GM15510 (cell line): Measurements from ENCODE around the gene BCAS3.

Source experiments
- POLR2A ChIP-seq: IDR thresholded peaks from 3 replicates; pipeline ENCODE4 v1.6.1; 2011; ENCODE audit warnings: borderline replicate concordance; ENCODE audit not compliant: insufficient read length; ENCODE audit errors: extremely low read depth

The BCAS3 gene

GRCh38 chr17:61360318-61360943, 682.8 kb downstream of the BCAS3 start:
- no peak for TF ChIP-seq POLR2A

DNA sequence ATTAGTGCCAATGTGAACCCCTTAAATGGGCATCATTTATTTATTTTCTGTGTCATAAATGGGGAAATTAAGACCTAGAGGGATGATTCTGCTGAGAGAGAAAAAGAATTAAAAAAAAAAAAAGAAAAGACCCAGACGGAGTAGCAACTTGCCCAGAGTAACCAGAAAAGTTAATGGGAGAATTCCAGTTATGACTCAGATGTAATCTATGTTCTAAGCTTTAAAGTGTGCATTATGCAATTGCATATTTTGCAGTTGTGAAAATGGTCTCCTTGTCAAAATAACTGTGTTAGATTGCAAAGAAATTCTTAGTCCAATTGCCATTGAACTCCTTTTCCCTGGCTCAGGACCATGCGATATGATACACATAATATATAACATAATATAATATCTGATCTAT, 683.4 kb downstream of the BCAS3 start:
- TF ChIP-seq POLR2A, result no peak

GRCh38 chr17:61362396-61362795, 684.7 kb downstream of the BCAS3 start:
- TF ChIP-seq POLR2A, result no peak

GRCh38 chr17:61362852-61363600, 685.4 kb downstream of the BCAS3 start:
- no peak for TF ChIP-seq POLR2A

GRCh38 chr17:61363601-61364462, 686.2 kb downstream of the BCAS3 start:
- no peak for TF ChIP-seq POLR2A

GRCh38 chr17:61364463-61364846, 686.8 kb downstream of the BCAS3 start:
- no peak for TF ChIP-seq POLR2A

DNA sequence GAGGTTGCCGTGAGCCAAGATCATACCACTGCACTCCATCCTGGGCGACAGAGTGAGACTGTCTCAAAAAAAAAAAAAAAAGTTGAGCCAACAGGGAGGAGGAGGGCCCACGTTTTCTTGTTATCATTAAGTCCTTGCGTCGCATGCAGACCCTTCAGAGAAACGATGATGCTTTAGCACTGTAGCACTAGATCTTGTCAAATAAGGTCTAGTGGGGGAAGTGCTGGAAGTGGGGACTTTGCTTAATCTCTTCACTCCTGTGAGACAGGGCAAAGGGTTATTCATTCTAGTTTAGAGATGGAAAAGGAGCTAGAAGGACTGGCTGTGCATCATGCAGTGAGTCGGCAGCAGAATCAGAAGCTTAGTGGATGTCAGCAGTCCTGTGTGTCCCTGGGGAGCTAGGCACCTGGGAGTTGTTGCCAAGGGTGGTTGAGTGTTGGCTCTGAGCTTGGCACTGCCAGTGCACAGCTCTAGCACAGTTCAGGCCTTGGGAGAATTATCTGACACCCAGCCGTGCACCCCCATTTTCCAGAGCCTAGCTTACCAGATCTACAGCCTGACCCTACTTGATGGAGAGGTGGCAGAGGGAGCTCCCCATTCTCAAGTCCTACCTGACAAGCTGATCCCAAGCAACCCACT, 688.5 kb downstream of the BCAS3 start:
- no peak for TF ChIP-seq POLR2A

GRCh38 chr17:61366715-61367413, 689.2 kb downstream of the BCAS3 start:
- no peak for TF ChIP-seq POLR2A

DNA sequence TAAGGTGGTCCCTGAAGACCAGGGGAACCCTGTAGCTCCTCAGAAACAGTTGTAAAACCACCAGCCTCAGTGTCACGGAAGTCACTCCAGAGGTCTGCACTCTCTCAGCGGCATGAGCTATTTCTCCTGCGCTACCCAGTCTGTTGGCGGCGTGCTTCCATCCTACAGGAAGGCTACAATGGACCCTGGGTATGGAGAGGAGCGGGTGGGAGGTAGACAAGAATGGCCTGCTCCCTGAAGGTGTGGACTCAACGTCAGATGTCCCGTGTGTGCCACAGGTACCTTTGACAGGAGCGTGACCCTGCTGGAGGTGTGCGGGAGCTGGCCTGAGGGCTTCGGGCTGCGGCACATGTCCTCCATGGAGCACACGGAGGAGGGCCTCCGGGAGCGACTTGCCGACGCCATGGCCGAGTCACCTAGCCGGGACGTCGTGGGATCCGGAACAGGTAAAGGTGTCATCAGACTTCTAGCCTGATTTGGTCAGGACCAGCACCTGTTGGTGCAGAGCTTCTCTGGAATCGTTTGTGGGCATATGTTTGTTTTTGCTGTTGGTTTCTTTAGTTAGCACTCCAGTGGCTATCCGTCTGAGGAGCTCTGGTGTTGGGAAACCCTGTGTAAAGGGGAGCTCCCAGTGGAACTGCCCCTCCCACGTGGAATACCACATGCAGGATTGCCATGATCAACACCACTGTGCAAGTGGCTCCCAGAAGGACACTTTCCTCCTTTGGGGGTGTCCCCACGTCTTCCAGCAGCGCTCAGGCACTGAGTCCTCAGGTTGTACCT, 690.6 kb downstream of the BCAS3 start:
- no peak for TF ChIP-seq POLR2A

DNA sequence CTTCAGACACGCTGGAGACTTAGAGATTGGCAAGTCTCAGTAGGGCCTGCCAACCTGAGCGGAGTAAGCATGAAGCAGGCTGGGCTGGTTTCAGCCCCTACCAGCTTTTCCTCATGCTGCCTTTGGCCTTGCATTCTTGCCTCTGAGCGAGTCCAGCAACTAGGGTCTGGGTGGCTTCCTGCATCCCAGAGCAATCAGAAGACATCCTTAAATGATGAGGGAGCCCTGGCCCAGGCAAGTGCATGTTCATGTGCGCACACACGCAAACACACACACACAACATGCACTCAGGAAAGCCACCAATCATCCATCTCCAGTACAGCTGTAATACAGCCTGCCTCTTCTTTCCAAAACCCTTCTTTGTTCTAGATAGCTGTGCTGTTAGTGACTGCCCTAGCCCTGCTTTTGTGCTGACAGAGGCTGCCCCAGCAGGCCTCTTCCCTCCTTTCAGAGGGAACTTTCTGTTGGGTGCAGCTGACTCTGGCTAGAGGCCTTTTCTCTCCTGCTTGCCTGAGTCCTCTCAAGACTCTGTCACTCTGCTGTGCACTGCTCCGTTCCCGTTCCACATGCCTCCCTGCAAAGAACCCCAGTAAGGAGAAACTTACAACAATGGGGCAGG, 691.3 kb downstream of the BCAS3 start:
- TF ChIP-seq POLR2A, result no peak

GRCh38 chr17:61369751-61370150, 692.1 kb downstream of the BCAS3 start:
- no peak for TF ChIP-seq POLR2A

DNA sequence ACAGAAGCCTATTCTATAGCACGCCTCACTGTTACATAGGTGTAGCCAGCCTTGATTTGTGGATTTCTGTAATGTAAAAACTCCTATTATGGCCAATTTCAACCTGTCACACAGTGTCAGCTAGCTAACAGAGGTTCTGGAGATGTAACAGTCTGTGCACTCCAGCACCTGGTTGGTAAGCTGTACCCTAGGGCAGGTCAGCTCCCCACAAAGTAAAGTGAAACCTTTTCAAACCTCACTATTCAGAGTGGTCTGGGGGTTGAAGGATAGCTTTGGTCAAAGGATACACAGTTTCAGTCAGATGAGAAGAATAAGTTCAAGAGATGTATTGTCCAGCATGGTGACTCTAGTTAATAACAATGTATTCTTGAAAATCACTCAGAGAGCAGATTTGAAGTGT, 693.5 kb downstream of the BCAS3 start:
- no peak for TF ChIP-seq POLR2A

DNA sequence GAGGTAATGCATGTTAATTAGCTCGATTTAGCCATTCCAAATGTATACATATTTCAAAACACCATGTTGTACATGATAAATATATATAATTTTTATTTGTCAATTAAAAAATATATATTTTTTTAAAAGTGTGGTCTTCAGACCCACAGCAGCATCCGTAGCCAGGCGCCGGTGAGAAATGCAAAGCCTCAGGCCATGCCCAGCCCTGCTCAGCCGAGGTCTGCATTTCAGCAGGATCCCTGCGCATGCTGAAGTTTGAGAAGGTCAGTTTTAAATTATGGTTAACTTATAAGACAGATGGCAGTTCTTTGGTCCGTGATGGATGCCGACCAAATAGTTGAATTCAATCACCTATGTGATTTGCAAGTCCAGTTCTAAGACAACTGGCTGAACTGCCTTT, 694.0 kb downstream of the BCAS3 start:
- no peak for TF ChIP-seq POLR2A
